Esophagus muscularis mucosa (tissue), 4 donors: ENCODE measurements around the gene ADAMTS13.

Source experiments
- CTCF ChIP-seq, 3 experiments: fragments of 200-600 bp in 2 of 3; fragments of 450-650 bp in 1 of 3; sonication (generic) in 2 of 3; IDR thresholded peaks; one replicate each; pipeline ENCODE4 v1.5.1; 2017 to 2019; ENCODE audit warnings: antibody characterized with exemption in 3 of 3, mild to moderate bottlenecking in 2 of 3, moderate library complexity in 1 of 3
- EP300 ChIP-seq: sonication (generic); formaldehyde crosslinking; IDR thresholded peaks from one replicate; pipeline ENCODE4 v1.6.1; 2017; ENCODE audit warnings: antibody characterized with exemption
- POLR2A ChIP-seq: fragments of 450-650 bp; IDR thresholded peaks from one replicate; pipeline ENCODE4 v1.6.1; 2017; ENCODE audit warnings: antibody characterized with exemption, moderate library complexity, mild to moderate bottlenecking, low read depth
- POLR2AphosphoS5 ChIP-seq, 2 donors: sonication (generic); formaldehyde crosslinking; IDR thresholded peaks; one replicate each; pipeline ENCODE4 v1.6.1; 2017; ENCODE audit warnings: antibody characterized with exemption in 2 of 2

- no peak for TF ChIP-seq CTCF (IDR thresholded peaks at IDR 0.05)
- TF ChIP-seq POLR2A, result no peak
- TF ChIP-seq POLR2AphosphoS5 (IDR thresholded peaks at IDR 0.05), result no peak
- TF ChIP-seq EP300, result no peak
Observed at GRCh38 chr9:133506653-133507038, 84.5 kb downstream of the ADAMTS13 start.
